Adipose tissue (tissue), 3 donors: ENCODE data around the gene CDH5. TPM values are rescaled to one million over a fixed set of nuclear protein-coding genes. Genes with fewer than 3 reads are reported as not detected.

Source experiments
- H3K27ac ChIP-seq: one replicate; pipeline ENCODE4 v1.5.1; 2013; ENCODE audit warnings: low read depth, low read length
- WGBS, 3 donors: extraction: QIAGEN DNeasy Blood & Tissue Kit; methylation state at CpG; one replicate each; pipeline ENCODE4 v1.1.7; 2013; 5-methylcytosine and 5-hydroxymethylcytosine counted together
- polyA plus RNA-seq, 3 donors: library from polyadenylated mRNA; stranded (reverse); fragments of 200-250 nt; gene quantifications; one replicate each; pipeline ENCODE4 v1.2.3, GENCODE V29; 2013
- donor health status: healthy with polysubstance abuse.
- donor health status: Bipolar disorder and iron deficiency.
- donor health status: healthy.

Gene CDH5
- polyA plus RNA-seq, 3 donors, result 10.3 to 82.7 (median 54.0) TPM

DNA sequence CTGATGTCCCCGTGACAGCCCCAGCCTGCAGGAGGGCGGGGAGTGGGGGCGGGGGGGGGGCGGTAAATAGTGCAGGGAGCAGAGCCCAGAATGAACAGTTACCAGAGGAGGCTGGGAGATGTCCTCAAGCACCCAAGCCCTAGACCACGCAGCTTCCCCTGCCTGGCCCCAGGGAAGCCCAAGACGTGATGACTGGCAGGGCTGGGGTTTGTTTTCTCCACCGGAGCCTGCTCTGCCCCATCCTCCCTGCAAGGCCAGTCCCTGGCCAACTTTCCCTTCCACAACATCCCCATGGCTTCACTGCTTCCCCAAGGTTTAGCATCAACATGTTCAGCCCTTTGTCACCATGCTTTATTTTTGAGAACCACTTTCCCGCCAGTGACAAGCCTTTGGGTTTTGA is 59.2 kb downstream of the CDH5 start:
- no peak overlapping the region for H3K27ac ChIP-seq
- 28 to 34% (median 31%) methylated on average over 6 to 8 of the region's 8 CpGs for WGBS, 3 donors

DNA sequence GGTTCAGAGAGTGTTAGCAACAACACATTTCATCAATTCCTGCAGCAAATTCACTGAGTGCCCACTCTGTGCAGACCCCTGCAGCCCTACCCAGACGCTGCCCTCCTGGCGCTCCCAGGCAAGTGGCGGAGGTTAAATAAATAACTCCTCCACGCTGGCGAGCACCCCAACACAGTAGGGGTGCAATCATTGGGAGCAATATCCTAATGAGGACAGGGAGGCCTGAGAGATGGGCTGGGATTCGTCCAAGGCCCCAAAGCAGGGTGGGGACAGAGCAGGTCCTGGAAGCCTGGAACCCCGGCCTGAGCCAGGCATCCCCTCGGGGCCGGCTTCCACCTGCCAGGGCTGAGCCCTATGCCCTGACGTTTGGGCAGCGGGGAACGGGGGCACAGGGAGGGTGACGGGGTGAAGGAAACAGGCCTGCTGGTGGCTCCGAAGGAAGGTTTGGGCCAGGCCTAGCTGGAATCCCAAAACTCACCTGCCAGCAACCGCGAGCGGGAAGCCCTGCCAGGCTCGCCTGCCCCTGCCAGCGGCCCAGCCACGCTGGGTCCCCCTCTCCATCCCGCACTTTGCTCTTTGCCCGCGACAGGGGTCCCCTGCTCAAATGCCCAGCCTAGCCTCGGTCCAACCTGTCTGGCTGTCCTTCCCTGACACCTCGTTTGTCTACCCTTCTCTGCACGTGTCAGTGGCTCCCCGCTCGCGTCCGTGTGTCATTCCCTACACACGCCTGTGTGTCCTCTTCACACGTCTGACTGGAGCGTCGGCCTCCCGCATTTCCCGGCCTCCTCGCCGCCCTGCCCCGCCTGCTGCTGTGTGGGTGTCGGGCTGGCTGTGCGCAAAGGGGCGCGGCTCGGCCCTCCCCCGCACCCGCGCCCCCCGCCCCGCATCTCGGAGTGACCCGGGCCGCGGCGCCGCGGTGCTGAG is 59.9 kb downstream of the CDH5 start:
- no peak overlapping the region for H3K27ac ChIP-seq
- WGBS, 3 donors, result 9 to 15% (median 15%) methylated on average over 50 to 56 of the region's 56 CpGs

DNA sequence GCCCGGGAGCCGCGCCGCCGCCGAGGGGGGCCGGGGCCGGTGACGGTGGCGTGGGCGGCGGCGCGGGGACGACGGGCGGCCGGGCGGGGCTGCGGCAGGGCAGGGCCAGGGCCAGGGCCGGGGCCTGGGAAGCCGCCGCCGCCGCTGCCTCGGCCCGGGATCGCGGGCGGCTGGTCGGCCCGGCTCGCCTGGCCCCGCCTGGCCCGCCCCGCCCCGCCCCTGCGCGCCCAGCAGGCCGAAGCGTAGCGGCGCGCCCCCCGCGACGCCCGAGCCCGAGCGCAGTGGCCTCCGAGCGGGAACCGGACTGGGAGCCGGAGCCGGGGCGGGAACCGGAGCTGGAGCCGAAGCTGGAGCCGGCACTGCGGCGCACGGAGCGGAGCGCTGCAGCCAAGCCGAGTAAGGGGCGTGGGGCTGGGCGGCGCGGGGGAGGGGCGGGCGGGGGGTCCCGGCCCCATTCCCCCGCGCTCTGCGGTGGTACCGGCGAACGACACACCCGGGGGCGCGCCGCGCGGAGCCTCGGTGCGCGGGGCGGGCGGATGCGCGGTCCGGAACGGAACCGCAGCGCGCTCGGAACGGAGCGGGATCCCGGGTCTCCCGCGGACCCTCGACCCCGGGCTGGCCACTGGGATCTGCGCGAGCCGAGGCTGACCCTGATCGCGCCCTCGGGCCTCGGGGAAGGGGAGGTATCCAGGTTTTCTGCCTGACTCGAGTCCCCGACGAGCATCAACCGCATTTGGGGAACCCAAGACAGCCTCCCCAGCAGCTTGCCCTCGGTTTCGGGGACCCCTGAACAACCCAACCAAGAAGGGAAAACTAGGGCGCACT is 60.8 kb downstream of the CDH5 start, which contains the start of gene BEAN1:
TSS of gene BEAN1 (plus strand) at position 260 of the 825 bp plus-strand sequence. CDS start 10,382 bp downstream, outside the sequence.
- no peak within 1 kb of the TSS for H3K27ac ChIP-seq
- 1 to 2% (median 1%) methylated on average over 66 to 112 of the region's 118 CpGs for WGBS, 3 donors

DNA sequence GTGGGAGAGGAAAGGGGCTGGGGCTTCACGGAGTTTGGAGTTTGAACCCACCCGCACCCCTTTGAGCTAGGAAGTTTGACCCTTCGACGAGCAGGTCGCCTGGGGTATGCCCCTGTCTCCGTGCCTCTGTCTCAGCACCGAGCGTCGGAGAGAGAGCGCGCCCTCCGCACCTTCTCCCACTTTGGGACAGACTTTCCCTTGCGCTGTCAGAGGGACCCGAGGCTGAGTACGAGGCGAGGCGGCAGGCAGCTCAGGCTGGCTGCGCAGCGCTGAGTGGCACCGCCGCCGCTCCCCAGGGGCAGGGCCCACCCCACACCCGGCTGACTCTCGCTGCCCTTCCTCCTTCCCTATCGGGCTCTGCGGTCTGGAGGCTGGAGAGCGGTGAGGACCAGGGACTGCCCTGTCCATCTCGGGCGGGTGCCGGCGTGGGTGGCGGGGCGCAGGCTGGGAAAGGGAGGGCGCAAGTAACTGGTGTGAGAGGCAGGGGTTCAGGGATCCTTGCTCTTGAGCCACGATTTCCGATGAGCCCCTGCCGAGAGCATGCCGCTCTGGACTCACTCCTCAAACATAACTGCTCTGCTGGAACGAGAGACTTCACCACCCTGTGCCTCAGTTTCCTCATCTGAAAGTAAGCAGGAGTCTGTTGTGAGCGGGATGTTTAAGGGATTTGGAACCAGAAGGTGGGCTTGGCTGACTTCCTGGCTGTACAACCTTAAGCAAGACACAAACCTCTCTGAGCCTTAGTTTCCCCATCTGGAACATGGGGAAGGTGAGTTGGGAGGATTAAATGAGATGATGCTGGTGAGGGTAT is 61.6 kb downstream of the CDH5 start:
- 6 to 14% (median 13%) methylated on average over 33 to 40 of the region's 40 CpGs for WGBS, 3 donors
- H3K27ac ChIP-seq, result no peak overlapping the region

DNA sequence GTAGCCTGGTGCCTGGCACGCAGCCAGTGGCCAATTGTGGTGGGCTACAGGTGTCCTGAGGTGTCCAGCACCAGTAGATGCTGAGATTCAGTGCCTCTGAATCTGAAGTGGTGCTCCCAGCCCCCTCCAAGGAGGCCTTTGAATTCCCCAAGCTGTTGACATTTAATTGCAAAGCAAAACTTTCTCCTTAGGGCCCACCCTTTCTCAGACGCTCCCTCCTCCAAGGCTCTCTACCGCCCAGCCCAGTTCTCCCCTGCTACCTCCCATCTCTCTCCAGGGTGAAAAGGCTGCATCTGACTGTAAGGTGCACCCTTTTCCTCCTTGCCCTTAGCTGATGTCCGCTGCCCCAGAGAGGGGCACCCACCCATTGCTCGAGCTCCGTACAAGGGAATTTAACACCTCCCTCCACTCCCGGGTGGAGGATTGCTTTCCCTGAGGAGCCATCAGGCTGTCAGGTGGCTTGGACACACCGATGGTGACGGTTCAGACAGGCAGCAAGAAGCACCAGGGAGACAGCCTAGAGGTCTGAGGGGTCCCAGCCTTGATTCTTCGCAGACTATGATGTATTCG is 62.3 kb downstream of the CDH5 start:
- H3K27ac ChIP-seq, result no peak overlapping the region
- WGBS, 3 donors, result 24 to 44% (median 40%) methylated on average over 10 to 11 of the region's 11 CpGs

DNA sequence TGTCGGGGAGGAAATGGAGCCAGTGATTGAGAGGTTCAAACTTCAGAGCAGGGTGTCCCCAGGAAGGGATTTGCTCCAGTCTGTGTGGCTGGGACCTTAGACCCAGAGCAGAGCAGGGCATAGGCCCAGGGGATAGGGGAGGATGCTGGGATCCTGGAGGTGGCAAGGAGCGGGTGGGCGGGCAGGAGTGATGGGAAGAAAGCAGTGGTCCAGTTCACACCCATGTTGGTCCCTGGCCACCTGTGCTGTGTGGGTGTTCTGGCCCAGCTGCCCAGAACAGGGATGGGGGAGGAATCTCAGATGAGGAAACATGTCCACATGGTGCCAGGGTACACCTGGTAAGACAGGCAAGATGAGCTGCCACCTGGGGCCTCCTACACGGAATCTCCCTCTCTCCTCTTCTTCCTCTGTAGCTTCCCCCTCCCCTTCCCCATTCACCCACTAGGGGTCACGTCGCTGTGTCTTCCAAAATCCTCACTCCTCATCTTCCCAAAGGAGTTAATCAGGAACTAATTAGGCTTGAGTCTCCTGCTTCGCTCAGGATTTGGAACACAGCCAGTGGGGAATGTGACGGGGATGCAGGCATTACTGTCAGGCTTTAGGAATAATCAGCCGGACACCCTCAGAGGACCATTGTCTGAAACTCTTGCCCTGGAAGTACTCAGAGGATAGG is 62.9 kb downstream of the CDH5 start:
- H3K27ac ChIP-seq, result no peak overlapping the region
- 32 to 58% (median 55%) methylated on average over 9 of the region's 9 CpGs for WGBS, 3 donors

DNA sequence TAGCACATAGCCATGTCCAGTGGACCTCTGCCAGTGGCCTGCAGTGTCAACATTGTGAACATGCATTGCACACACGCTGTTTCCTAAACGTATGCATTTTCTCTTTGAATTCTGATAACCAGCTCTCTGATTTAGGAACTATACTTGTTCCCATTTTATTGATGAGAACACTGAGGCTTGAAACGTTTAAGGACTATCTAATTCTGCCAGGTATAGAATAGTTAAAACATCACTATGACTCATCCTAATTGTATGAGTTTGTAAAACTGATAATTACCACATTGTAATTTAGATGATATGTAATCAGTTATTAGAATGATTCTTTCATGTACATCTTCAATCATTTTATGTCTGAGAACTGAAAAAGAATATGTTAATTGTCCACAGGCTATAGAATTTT is 63.7 kb downstream of the CDH5 start:
- 58 to 71% (median 70%) methylated on average over 3 of the region's 3 CpGs for WGBS, 3 donors
- H3K27ac ChIP-seq, result no peak overlapping the region

DNA sequence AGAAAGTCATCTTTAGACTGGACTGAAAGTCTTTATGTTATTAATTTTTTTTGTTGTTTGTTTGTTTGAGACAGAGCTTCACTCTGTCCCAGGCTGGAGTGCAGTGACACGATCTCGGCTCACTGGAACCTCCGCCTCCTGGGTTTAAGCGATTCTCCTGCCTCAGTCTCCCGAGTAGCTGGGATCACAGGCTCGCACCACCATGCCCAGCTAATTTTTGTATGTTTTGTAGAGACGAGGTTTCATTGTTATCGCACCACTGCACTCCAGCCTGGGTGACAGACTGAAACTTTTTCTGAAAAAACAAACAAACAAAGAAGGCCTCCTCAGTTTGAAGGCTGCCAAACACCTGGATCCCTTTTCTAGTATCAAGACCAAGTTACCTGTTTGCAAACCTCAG is 65.3 kb downstream of the CDH5 start:
- H3K27ac ChIP-seq, result no peak overlapping the region
- 69 to 92% (median 89%) methylated on average over 8 of the region's 8 CpGs for WGBS, 3 donors

DNA sequence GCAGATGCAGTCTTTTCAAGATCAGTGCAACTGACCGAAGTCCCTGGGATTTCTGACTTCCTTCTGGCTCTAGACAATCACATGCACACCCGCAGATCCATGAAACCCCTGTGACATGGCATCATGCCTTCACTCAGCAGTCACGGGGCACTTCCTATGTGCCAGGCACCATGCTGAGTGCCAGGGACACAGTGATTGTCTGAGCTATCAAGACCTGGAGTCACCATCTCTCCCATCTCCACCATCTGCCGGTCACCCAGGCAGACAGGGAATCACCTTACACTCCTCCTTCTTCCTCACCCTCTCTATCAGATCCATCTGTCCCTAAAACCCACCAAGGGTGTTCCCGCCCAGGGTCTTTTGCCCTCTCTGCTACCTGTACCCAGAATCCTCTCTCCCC is 65.9 kb downstream of the CDH5 start:
- 73 to 90% (median 87%) methylated on average over 5 of the region's 5 CpGs for whole genome bisulfite sequencing, 3 donors
- no peak overlapping the region for H3K27ac ChIP-seq

DNA sequence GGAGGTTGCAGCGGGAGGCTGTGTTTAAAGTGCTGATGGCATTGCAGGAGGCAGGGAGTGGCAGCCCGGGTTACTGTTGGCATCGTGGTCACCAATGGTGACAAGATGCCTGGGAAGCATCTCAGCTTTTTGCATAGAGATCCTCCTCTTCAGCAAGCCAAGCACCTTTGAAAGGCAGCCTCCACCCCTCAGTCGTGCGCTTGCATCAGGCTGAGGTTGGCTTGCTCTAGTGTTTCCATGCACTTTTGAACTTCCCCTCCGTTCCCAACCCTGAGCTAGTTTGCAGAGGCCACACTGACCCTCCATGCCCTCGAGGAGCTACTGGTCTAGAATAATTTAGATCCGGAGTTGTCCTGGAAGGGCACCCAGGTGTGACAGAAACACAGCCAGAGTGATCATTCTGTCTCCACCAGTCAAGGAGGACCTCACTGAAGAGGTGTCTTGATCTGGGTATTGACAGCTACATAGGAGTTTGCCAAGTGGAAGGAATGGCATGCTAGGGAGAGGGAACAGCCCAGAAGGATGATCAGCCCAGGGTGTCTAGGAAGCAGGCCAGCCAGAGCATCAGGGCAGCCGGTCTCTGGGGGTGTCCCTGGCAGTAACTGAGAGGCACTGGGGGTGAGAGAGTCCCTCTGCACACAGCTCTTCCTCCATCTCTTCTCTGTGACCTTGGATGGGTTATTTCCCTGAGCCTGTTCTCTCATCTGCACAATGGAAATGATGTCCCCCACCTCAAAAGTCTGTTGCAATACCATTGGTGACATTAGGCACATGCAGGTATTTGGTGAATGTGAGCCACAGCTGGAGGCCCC is 68.3 kb downstream of the CDH5 start:
- 77 to 79% (median 78%) methylated on average over 9 of the region's 9 CpGs for WGBS, 3 donors
- H3K27ac ChIP-seq, result no peak overlapping the region

DNA sequence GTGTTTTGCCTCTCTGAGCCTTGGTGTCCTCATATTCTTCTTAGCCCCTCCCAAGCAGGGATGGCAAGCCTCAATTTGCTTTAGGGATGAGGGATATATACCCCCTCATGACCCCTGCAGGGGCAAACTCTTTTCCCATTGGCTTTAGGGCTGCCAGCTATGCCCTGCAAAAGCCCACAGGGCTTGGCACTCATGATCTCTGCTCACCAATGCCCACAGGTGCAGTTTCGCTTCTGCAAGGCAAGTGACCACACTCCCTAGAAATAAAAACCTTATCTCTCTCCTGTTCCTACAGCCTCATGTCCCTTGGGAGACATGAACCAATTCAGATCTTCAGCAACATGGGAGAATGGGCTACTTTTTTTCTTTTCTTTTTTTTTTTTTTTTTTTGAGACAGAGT is 69.4 kb downstream of the CDH5 start:
- no peak overlapping the region for H3K27ac ChIP-seq
- WGBS, 3 donors, result 96 to 100% (median 96%) methylated on average over 1 of the region's 1 CpG

DNA sequence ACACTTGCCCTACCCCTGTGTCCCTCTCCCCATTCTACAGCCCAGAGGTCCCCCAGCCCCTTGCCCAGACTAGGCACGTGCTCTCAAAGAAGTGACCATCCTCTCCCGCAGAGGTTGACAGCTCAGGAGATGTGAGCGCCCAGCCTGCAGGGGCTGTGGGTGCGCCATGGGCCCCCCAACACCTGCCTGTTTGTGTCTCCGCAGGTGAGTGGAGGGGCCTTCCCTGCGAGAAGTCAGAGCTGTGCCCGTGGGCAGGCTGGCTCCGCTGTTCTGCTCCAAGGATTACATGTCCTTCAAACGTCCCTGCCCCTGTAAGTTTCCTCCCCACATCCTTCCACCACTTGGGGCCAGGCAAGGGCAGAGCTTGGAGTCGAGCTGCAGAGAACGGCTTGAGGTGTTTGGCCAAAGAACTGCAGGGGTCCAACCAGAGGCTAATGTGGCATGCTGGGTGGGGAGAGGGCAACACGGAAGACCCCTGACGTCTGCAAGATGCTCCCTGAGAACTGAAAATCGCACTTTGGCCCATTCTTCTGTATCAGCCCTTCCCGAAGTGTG is 71.0 kb downstream of the CDH5 start:
- H3K27ac ChIP-seq, result no peak overlapping the region
- 68 to 76% (median 71%) methylated on average over 15 of the region's 15 CpGs for WGBS, 3 donors

DNA sequence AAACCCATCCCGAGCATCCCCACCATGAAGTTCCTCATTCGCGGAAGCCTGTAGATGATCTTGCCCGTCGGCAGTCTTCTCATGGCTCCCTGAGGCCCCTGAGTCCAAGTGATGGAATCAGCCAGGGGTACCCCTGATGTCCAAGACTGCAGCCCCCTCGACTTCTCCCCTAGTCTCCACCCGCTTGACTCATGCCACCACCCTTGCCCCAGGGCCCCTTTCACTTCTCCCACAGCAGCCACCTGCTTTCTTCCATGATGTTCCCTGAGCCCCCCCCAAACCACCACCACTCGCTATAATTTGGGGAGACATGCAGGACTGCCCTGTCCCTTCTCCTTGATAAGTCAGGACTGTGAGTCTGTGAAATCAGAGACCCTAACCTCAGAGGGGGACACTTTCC is 72.0 kb downstream of the CDH5 start:
- 74 to 91% (median 86%) methylated on average over 8 of the region's 8 CpGs for WGBS, 3 donors
- no peak overlapping the region for H3K27ac ChIP-seq

DNA sequence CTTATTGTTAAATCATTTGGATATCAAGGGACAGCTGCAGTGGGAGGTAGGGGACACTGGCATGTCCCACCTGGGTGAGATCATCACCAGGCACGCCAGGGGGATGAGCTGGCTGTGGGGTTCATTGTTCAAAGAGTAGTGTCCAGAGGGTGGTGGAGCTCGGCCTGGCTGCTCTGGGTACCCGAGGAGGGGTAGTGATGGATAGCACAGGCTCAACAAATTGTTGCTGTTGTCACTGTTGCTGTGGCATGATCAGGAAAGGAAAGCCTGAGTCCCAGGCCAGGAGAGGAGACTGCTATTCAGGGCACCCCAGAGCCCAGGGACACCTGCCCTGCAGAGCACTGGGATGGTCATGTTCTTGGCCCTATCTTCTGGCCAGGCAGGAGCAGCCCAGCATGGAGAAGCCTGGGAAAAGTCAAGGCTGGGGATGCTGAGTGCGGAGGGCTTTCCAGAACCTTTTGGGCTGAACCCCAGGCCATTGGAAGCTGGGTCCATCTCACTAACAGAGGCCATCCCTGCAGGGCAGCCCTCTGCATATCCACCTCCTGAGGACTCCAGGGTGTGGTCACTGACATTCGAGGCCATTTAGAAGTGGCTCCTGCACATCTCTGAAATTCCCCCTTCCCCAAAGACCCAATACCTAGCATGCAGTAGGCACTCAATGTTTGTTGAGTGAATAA is 72.7 kb downstream of the CDH5 start:
- 58 to 86% (median 84%) methylated on average over 5 of the region's 5 CpGs for WGBS, 3 donors
- no peak overlapping the region for H3K27ac ChIP-seq

DNA sequence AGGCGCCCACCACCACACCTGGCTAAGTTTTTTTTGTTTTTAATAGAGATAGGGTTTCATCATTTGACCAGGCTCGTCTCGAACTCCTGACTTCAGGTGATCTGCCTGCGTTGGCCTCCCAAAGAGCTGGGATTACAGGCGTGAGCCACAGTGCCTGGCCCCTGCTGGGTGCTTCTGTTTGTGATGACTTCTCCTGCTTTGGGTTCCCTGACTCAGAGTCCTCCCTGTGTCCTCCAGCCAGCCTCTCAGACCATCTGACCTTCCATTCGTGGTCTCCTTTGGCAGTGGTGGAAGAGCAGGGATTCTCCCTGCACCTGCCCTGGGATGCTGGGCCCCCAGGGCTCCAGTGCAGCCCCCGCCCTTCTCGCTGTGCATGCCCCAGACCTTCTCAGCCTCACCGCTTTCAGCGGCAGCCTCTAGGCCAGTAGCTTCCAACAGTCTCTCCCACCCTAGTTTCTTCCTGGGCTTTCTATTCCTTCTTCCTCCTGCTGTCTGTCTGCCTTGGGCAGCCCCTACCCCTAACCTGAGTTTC is 73.8 kb downstream of the CDH5 start:
- 73 to 91% (median 91%) methylated on average over 10 of the region's 10 CpGs for WGBS, 3 donors
- H3K27ac ChIP-seq, result no peak overlapping the region

DNA sequence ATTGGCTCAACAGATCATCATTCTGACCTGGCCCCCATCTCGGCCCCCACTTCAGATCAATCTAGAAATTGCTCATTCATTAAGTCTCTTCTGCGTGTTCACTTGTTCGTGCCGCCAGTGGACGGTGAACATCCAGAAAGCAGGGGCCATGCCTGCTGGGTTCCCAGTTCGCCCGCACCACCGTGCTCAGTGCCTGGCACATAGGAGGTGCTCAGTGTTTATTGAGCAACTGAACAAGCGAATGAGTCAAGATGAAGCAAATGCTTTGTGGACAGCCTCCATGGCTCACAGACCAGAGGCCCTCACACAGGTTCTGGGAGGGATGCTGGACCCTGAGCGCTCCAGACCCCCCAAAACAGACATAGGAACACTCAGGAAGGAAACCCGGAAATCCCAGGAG is 74.5 kb downstream of the CDH5 start:
- H3K27ac ChIP-seq, result no peak overlapping the region
- WGBS, 3 donors, result 80 to 91% (median 90%) methylated on average over 11 of the region's 11 CpGs
